Subcutaneous adipose tissue (tissue), 4 donors: ENCODE measurements around the gene RNLS. TPM values are rescaled to one million over a fixed set of nuclear protein-coding genes. Genes with fewer than 3 reads are reported as not detected.

Source experiments
- total RNA-seq, 4 donors: library from RNA; depleted of rRNA; stranded (reverse); fragments of >200 nt; gene quantifications; one replicate each; pipeline ENCODE4 v1.1.0, GENCODE V29; 2016
- TF ChIP-seq, protein P1 (sequence below): fragments of 450-650 bp; IDR thresholded peaks from one replicate; pipeline ENCODE4 v1.5.1; 2016; ENCODE audit warnings: low read depth, mild to moderate bottlenecking, control low read depth, antibody characterized with exemption, moderate library complexity

The RNLS gene
- total RNA-seq, 4 donors from 2014 or later, result 14.1 to 27.7 (median 23.1) TPM

DNA sequence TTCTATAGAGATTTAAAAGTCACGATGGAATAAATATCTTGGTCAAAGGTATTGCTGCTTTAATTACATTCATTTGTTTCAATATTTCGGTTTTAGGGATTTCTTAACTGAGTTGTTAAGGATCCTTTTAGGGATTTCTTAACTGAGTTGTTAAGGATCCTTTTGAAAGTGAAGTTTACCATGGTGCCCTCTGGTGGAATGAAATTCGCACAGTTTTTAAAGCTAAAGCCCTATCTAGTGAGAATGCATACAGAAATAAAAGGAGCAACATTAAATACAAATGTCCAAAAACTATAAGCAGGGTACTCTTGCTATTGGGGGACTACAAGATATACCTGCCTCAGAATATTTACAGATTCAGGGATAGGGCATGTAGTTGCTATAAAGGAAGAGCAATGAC lies 193.7 kb downstream of the RNLS start:
- TF ChIP-seq, protein P1, sequence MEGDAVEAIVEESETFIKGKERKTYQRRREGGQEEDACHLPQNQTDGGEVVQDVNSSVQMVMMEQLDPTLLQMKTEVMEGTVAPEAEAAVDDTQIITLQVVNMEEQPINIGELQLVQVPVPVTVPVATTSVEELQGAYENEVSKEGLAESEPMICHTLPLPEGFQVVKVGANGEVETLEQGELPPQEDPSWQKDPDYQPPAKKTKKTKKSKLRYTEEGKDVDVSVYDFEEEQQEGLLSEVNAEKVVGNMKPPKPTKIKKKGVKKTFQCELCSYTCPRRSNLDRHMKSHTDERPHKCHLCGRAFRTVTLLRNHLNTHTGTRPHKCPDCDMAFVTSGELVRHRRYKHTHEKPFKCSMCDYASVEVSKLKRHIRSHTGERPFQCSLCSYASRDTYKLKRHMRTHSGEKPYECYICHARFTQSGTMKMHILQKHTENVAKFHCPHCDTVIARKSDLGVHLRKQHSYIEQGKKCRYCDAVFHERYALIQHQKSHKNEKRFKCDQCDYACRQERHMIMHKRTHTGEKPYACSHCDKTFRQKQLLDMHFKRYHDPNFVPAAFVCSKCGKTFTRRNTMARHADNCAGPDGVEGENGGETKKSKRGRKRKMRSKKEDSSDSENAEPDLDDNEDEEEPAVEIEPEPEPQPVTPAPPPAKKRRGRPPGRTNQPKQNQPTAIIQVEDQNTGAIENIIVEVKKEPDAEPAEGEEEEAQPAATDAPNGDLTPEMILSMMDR, result no peak

DNA sequence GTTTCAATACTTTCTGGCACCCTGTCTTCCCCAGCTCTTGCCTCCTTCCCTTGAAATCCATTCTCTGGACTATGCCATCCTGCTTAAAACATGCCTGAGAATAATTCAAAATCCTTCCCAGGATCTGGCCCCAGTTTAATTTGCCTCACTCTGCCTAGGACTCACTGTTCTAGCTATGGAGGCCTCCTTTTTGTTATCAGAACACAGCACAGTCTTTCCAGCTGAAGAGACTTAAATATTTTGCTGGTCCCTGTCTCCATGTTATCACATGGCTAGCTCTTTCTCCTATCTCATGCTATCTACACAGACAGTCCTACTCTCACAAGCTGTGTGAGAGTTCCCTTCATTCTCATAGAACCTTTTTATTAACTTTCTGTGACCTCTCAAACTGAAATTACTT lies 194.8 kb downstream of the RNLS start:
- TF ChIP-seq, protein P1, result no peak

DNA sequence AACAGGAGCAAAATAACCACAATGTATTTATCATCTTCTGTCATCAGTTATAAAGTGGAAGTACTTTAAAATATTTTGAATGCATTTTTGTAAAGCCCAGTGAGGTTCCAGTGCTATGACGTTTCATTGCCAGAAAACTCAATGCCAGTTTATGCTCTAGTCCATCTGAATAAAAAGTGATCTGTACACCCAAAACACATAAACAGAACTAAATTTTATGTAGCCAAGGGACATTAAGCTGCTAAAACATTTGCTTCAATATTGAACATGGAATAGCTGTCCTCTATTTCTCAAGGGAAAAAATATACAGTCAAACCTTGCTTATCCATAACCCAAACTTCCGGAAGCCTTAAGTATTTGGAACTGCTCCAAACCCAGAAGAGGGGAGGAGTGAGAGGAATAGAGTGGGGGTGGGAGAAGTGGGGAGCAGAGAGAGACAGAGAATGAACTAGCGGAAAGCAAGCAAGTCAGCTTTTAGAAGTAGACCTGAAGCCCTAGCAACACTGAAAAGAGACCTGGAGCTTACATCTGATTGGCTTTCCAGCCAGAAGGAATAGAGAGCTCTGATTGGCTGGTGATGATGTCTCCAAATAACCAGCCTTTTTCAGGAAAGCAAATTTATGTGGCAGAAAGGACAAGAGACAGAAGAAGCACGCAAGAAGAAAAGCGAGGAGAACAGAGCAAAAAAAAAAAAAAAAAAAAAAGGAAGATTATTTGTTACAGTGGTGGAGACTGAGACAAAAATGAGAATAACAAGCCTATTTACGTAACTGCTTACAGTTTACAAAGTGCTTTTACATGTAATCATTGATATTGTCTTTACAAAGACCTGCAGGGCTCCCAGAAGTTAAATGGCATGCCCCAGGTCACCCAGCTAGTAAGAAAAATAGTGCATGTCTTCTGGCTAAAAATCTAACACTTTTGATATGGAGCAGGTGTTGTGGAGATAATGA lies 196.0 kb downstream of the RNLS start:
- TF ChIP-seq, protein P1, result no peak

DNA sequence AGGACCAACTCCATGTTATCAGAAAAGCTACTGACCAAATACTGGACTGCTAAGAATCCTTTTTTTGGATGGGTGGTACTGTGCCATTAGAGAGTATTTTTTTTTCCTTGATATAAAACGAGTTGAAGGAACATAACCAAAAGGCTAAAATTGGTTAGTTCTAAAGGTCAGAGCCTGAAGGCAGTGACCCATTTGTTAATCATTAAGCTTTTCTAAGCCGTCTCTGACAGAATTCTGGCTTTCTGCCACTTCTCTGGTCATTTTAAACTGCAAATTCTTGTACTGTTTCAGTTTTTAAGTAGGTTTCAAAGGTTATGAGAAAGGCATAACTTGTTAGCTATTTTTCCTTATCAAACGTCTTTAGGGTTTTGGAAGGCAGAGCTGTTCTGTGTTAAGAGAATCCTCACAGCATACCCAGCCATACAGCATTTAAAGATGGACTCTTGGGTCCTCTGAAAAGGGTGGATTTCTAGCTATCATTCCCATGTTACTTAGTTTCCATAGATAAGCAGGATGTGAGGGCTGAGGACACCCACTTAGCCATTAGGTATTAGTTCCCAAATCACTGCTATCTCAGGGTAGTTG lies 196.8 kb downstream of the RNLS start:
- TF ChIP-seq, protein P1, result no peak

DNA sequence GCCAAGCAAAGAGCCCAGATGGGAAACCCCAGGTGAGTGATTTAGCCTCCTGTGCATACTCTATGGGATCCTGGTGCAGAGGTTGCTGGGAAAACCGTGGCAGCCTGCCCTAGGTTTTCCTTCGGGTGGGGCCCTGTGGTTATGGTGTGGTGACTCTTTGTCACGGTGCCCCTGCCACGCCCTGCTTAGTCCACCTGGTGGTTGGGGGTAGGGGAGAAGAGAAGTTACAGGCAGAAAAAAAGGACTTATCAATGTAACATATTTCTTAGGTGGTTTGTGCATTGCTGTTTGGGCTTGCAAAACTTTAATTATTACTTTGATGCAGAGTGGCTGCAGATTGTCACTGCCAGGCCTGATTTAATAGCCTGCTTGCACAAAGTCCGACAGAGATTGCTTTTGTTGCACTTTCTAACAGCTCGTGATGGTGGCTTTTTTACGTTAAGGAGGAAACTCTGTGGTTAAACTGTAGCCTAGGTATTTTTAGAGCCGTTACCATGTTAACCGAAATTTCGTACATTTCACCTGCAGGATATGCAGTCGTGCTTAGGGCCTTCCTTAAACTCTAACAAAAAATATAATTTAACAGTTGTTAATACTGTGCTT lies 197.4 kb downstream of the RNLS start:
- TF ChIP-seq, protein P1, result no peak

DNA sequence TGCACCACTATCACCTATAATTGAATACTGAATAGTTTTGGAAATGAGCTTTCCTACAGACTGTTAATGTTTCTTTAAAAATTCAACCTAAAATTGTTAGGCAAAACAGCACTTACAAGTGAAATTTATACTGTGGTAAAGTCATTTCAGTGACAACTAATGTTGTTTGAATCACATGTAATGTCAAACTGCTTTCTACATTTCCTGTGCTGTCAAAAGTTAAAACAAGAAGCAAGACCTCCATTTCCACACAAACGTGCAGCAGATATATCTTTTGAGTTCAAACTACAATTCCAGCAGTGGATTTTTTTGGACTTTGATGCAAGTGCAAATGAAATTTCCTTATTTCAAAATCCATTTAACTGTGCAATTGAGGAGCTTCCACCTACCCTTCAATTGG lies 199.8 kb downstream of the RNLS start:
- TF ChIP-seq, protein P1, result no peak

DNA sequence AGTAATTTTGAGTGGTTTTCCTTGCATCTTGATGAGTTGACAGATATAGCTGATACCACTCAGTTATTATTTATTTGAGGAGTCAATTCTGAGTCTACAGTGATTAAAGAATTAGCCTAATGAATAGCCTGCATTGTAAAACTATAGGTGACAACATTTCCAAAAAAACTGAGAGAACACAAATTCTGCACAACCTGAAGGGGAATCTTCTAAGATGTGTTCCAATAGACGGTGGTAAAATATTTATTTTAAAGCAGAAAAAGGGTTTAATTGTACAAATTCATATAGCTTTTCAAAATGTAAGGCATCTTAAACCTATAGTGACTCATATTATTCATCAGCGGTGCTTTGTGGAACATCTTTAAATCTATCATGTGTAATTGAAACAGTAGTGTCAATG lies 200.4 kb downstream of the RNLS start:
- TF ChIP-seq, protein P1, result no peak
